ENCODE results near the gene CPT2.

- TF ChIP-seq POLR2A (IDR thresholded peaks at IDR 0.05; ENCODE audit: low read depth, low read length) (no peak), CTCF (conservative IDR thresholded peaks at IDR 0.05; ENCODE audit: low read depth, low read length) (no peak)
Observed at GRCh38 chr1:53174971-53175913, 21.4 kb upstream of the CPT2 start.
